Neuronal stem cell (in vitro differentiated cells): ENCODE results near the gene ANKRD50.

Experiments used
- DNase-seq: peaks from one replicate; pipeline ENCODE4 v3.0.0-alpha.2; 2013; ENCODE audit warnings: low spot score
- H2AFZ ChIP-seq: one replicate; pipeline ENCODE4 v1.6.1; 2013; ENCODE audit warnings: mild to moderate bottlenecking, low read length, inconsistent platforms
- H2AK5ac ChIP-seq: 2 replicates; pipeline ENCODE4 v1.6.1; 2013; ENCODE audit warnings: low read depth, mild to moderate bottlenecking, inconsistent platforms, low read length, moderate library complexity, mixed read lengths
- H2BK120ac ChIP-seq: 2 replicates; pipeline ENCODE4 v1.6.1; 2013; ENCODE audit warnings: low read depth, mild to moderate bottlenecking, inconsistent platforms, low read length, moderate library complexity, mixed read lengths
- H2BK12ac ChIP-seq: one replicate; pipeline ENCODE4 v1.6.1; 2013; ENCODE audit warnings: low read length, inconsistent platforms
- H2BK15ac ChIP-seq: 2 replicates; pipeline ENCODE4 v1.6.1; 2013; ENCODE audit warnings: mild to moderate bottlenecking, low read length, inconsistent platforms, mixed read lengths
- H2BK5ac ChIP-seq: one replicate; pipeline ENCODE4 v1.6.1; 2013; ENCODE audit warnings: inconsistent platforms, mild to moderate bottlenecking, low read length, moderate library complexity
- H3K14ac ChIP-seq: one replicate; pipeline ENCODE4 v1.6.1; 2013; ENCODE audit warnings: low read length, inconsistent platforms
- H3K18ac ChIP-seq: 2 replicates; pipeline ENCODE4 v1.6.1; 2013; ENCODE audit warnings: low read length, inconsistent platforms
- H3K23ac ChIP-seq: 2 replicates; pipeline ENCODE4 v1.6.1; 2013; ENCODE audit warnings: low read depth, mild to moderate bottlenecking, mixed read lengths, low read length, inconsistent platforms; ENCODE audit not compliant: poor library complexity
- H3K27ac ChIP-seq: replicated peaks from 3 replicates; pipeline ENCODE4 v1.5.1; 2013; ENCODE audit warnings: low read length, inconsistent platforms
- H3K27me3 ChIP-seq, 3 experiments: 2 replicates each; pipeline ENCODE4 v1.6.1; 2013; ENCODE audit warnings: low read length in 3 of 3, mild to moderate bottlenecking in 2 of 3, inconsistent platforms in 1 of 3, low read depth in 1 of 3, mixed read lengths in 1 of 3, moderate library complexity in 1 of 3; ENCODE audit not compliant: control insufficient read depth in 3 of 3, insufficient read depth in 3 of 3
- H3K36me3 ChIP-seq, 2 donors: replicated peaks in 1 of 2; 2 replicates each; pipeline ENCODE4 v1.6.1; 2013; ENCODE audit warnings: low read length in 2 of 2; ENCODE audit not compliant: control insufficient read depth in 2 of 2, insufficient read depth in 2 of 2
- H3K4ac ChIP-seq: 2 replicates; pipeline ENCODE4 v1.6.1; 2013; ENCODE audit warnings: inconsistent platforms, mild to moderate bottlenecking, low read length, moderate library complexity
- H3K4me1 ChIP-seq, 2 donors: 1 replicate in 1 of 2; 2 replicates in 1 of 2; pipeline ENCODE4 v1.6.1; 2013; ENCODE audit warnings: low read length in 2 of 2, low read depth in 1 of 2; ENCODE audit not compliant: control insufficient read depth in 2 of 2, insufficient read depth in 1 of 2
- H3K4me2 ChIP-seq: one replicate; pipeline ENCODE4 v1.6.1; 2013; ENCODE audit warnings: mild to moderate bottlenecking, low read length, inconsistent platforms; ENCODE audit not compliant: insufficient read depth, poor library complexity, severe bottlenecking
- H3K4me3 ChIP-seq, 2 donors: 2 replicates each; pipeline ENCODE4 v1.5.1; 2013; ENCODE audit warnings: low read length in 2 of 2, mild to moderate bottlenecking in 2 of 2, inconsistent platforms in 1 of 2, moderate library complexity in 1 of 2
- H3K79me1 ChIP-seq: one replicate; pipeline ENCODE4 v1.6.1; 2013; ENCODE audit warnings: low read depth, mild to moderate bottlenecking, inconsistent platforms, low read length, moderate library complexity
- H3K9ac ChIP-seq: one replicate; pipeline ENCODE4 v1.6.1; 2013; ENCODE audit warnings: mild to moderate bottlenecking, low read depth, low read length, inconsistent platforms; ENCODE audit not compliant: poor library complexity
- H3K9me3 ChIP-seq, 2 donors: replicated peaks in 1 of 2; 2 replicates each; pipeline versions ENCODE3 to v1.6.1; 2013; ENCODE audit warnings: low read length in 2 of 2, mild to moderate bottlenecking in 2 of 2, inconsistent platforms in 1 of 2, low read depth in 1 of 2, mixed read lengths in 1 of 2, moderate library complexity in 1 of 2; ENCODE audit not compliant: control insufficient read depth in 2 of 2, insufficient read depth in 1 of 2
- H4K8ac ChIP-seq: one replicate; pipeline ENCODE4 v1.6.1; 2013; ENCODE audit warnings: low read depth, mild to moderate bottlenecking, inconsistent platforms, low read length, moderate library complexity
- H4K91ac ChIP-seq: one replicate; pipeline ENCODE4 v1.6.1; 2013; ENCODE audit warnings: low read length, low read depth, mild to moderate bottlenecking, inconsistent platforms; ENCODE audit not compliant: poor library complexity
- WGBS, 2 donors: extraction: QIAGEN DNeasy Blood & Tissue Kit; methylation state at CpG; one replicate each; pipeline ENCODE4 v1.1.7; 2013; ENCODE audit warnings: missing lambda C conversion rate in 2 of 2, mixed read lengths in 1 of 2; ENCODE audit not compliant: insufficient read length in 2 of 2, insufficient replicate concordance in 1 of 2; ENCODE audit errors: extremely low coverage in 2 of 2; 5-methylcytosine and 5-hydroxymethylcytosine counted together

ANKRD50 gene

DNA sequence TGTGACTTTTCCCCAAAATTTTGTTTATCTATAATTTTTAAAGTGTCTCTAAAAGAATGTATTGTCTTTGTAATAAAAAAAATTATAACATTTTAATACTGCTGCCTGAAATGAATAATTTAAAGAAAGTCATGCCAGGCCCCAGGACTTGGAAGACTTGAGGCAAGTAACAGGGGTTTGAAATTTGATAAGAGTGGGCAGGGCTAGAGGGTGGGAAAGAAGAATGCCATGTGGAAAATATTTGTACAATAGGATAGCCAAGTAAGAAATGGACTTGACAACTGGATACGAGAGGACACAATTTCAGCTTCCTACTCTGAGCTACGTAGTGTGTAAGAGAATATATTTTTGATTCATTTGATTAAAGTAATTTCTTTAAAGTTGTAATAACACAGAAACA, 36.9 kb upstream of the ANKRD50 start:
- Histone ChIP-seq H3K4me3 (no peak overlapping the region), H3K27ac (no peak overlapping the region), H3K4me2 (no peak overlapping the region), H2BK120ac (no peak overlapping the region), H4K91ac (no peak overlapping the region), H3K18ac (no peak overlapping the region), H3K4me1 (no peaks in the 10 kb centered on the region), H3K9me3 (peaks cover 0 to 1% of the 10 kb centered on the region in 2 donors), H2AK5ac (no peak overlapping the region), H3K36me3 (no peaks in the 10 kb centered on the region), H3K14ac (no peak overlapping the region), H2BK5ac (no peak overlapping the region), H2AFZ (no peak overlapping the region), H3K23ac (no peak overlapping the region), H4K8ac (no peak overlapping the region), H3K9ac (no peak overlapping the region), H2BK12ac (no peak overlapping the region), H2BK15ac (no peak overlapping the region), H3K79me1 (no peaks in the 10 kb centered on the region), H3K27me3 (no peaks in the 10 kb centered on the region), H3K4ac (no peak overlapping the region)
- DNase-seq, result no peak
- no CpG with 5 or more reads among the region's 2 CpGs for WGBS, 2 donors

DNA sequence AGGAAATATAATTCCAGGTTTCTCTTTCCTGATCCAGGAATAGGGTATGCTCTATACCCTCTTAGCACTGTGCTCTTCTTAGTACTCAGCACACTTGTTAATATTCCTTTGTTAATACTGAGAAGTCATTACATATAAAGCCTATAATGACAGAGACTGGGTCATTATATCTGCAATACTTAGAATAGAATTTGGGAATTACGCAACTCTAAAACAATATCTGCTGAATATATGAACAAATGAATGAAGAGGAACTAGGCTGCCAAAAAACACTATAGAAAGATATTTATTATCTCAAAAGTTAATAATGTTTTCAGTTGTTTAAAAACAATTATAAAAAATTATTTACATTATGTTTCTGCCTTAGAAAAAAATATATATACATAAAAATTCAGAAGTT, 36.4 kb upstream of the ANKRD50 start:
- Histone ChIP-seq H4K8ac (no peak overlapping the region), H3K27me3 (no peaks in the 10 kb centered on the region), H2AFZ (no peak overlapping the region), H3K79me1 (no peaks in the 10 kb centered on the region), H3K27ac (no peak overlapping the region), H3K4me1 (no peaks in the 10 kb centered on the region), H3K18ac (no peak overlapping the region), H3K4me3 (no peak overlapping the region), H3K23ac (no peak overlapping the region), H2BK120ac (no peak overlapping the region), H3K36me3 (no peaks in the 10 kb centered on the region), H3K9ac (no peak overlapping the region), H4K91ac (no peak overlapping the region), H3K4me2 (no peak overlapping the region), H3K9me3 (peaks cover 0 to 1% of the 10 kb centered on the region in 2 donors), H3K14ac (no peak overlapping the region), H3K4ac (no peak overlapping the region), H2BK12ac (no peak overlapping the region), H2BK5ac (no peak overlapping the region), H2AK5ac (no peak overlapping the region), H2BK15ac (no peak overlapping the region)
- DNase-seq, result no peak
- WGBS, 2 donors, result no CpG with 5 or more reads among the region's 1 CpG

DNA sequence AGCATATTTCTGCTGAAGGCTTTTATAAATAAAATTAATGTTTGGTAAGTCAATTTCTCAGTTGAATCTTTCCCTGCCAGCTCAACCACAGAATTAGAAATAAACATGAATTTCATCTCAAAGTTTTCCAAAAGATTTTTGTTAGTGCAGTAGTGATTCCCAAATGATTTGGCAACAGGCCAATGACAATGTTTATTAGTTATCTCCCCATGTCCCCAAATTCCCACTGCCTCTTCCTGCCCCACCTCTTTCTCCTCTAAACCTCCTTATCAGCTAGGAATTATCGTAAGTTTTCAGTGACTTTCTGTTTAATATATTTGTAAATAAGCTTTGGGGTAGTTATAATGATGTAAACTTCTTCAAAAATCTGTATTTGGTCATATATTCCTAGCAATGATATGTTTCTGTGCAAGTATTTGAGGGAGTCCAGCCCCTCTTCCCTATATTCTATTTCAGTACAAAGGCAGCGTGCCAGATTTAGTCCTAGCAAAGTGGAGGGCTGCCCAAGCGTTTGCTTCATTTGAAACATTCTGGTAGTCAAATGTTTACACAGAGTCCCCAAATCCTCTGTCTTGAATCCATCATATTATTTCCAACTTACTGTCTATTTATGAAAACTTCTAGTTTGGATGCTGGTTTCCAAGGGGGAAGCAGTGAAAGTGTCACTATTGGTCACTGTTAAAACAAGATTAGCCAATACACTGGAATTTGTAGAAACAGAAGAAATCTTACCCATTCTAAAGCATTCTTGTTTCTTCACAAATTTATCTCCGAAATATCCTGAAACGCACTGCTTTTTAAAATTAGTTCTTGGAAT, 33.7 kb upstream of the ANKRD50 start:
- H2BK120ac ChIP-seq, result no peak overlapping the region
- H3K4me1 ChIP-seq, result no peaks in the 10 kb centered on the region
- peaks cover 0 to 1% of the 10 kb centered on the region in 2 donors for H3K9me3 ChIP-seq
- H2BK5ac ChIP-seq, result no peak overlapping the region
- no peaks in the 10 kb centered on the region for H3K27me3 ChIP-seq
- H2BK12ac ChIP-seq, result no peak overlapping the region
- no peak overlapping the region for H3K14ac ChIP-seq
- no peaks in the 10 kb centered on the region for H3K36me3 ChIP-seq
- no peak overlapping the region for H3K9ac ChIP-seq
- no peak overlapping the region for H3K4me3 ChIP-seq
- DNase-seq, result no peak
- no peak overlapping the region for H3K4ac ChIP-seq
- no peaks in the 10 kb centered on the region for H3K79me1 ChIP-seq
- no peak overlapping the region for H2AK5ac ChIP-seq
- peak overlapping the region; percentile 30 for H2AFZ ChIP-seq
- no peak overlapping the region for H3K23ac ChIP-seq
- H3K18ac ChIP-seq, result no peak overlapping the region
- no peak overlapping the region for H3K27ac ChIP-seq
- H3K4me2 ChIP-seq, result no peak overlapping the region
- no peak overlapping the region for H2BK15ac ChIP-seq
- no peak overlapping the region for H4K91ac ChIP-seq
- WGBS, 2 donors, result no CpG with 5 or more reads among the region's 5 CpGs
- no peak overlapping the region for H4K8ac ChIP-seq

DNA sequence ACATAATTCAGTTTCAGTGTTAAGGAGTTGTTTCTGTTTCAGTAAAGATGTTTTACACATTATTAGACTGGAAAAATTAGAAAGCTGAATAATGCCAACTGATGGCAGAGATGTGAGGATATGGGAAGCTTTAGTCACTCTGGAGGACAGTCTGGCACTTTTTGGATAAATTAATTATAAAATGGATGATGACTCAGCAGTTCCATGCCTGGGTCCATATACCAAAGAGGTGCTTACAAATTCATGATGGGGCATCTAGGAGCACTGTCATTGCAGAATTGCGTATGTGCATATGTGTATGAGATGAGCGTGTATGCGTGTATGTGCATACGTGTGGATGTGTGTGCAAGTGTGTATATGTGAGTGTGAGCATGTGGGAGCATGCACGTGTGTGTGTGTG, 31.2 kb upstream of the ANKRD50 start:
- no peak overlapping the region for H3K4ac ChIP-seq
- WGBS, 2 donors, result no CpG with 5 or more reads among the region's 5 CpGs
- no peak overlapping the region for H2BK12ac ChIP-seq

More for the DNA sequence above, 31.2 kb upstream of the ANKRD50 start:
- Histone ChIP-seq H3K4me3 (no peak overlapping the region), H4K8ac (no peak overlapping the region), H3K14ac (no peak overlapping the region), H2BK15ac (no peak overlapping the region), H3K36me3 (no peaks in the 10 kb centered on the region), H3K18ac (no peak overlapping the region), H3K9me3 (no peaks in the 10 kb centered on the region), H3K27me3 (no peaks in the 10 kb centered on the region), H3K4me1 (peaks cover 4 to 9% of the 10 kb centered on the region in 2 donors), H2AFZ (no peak overlapping the region), H3K27ac (no peak overlapping the region), H2BK5ac (no peak overlapping the region), H2AK5ac (no peak overlapping the region), H3K23ac (no peak overlapping the region), H2BK120ac (no peak overlapping the region), H3K4me2 (no peak overlapping the region), H3K9ac (no peak overlapping the region), H4K91ac (no peak overlapping the region), H3K79me1 (no peaks in the 10 kb centered on the region)
- DNase-seq, result no peak
